HepG2 (cell line): ENCODE results near the gene FPR3. TPM values are rescaled to one million over a fixed set of nuclear protein-coding genes. Genes with fewer than 3 reads are reported as not detected.

Source experiments
- ATAC-seq: fragments of 200-7000 bp; cut with Tn5 transposase; 3 replicates; pipeline ENCODE4 v1.9.1; 2020; ENCODE audit warnings: mild to moderate bottlenecking, moderate library complexity
- BruUV-seq: library from RNA; stranded (reverse); fragments of 400-500 nt; replicated peaks from 2 replicates; lab custom pipeline; 2021; lab: Mats Ljungman, UMichigan
- CTCF ChIA-PET: fragments of 300-600 bp; formaldehyde crosslinking; extraction: SDS; loops from one replicate; lab custom pipeline; 2021; ENCODE audit warnings: low total read pairs, inconsistent platforms, low intra/inter-chr PET ratio; lab: Yijun Ruan, JAX
- POLR2A ChIA-PET: fragments of 350-600 bp; sonication (Branson Sonifier 250); formaldehyde crosslinking; loops from one replicate; lab custom pipeline; 2020; ENCODE audit warnings: antibody characterized with exemption, inconsistent platforms; lab: Yijun Ruan, JAX
- DNase-seq: peaks from one replicate; pipeline ENCODE4 v3.0.0-alpha.2; 2015; ENCODE audit warnings: low spot score
- FAIRE-seq: peaks from 3 replicates; lab custom pipeline; 2011; peaks lifted over from hg19 to GRCh38; lab: Jason Lieb, UNC
- H2AFZ ChIP-seq: one replicate; pipeline ENCODE4 v1.6.1; 2011; ENCODE audit warnings: low read length, inconsistent platforms
- H3K27ac ChIP-seq: fragments of 300-600 bp; 3 replicates; pipeline ENCODE4 v1.8.0; 2011; ENCODE audit warnings: mixed run types, mild to moderate bottlenecking, mixed read lengths, low read length, inconsistent platforms; ENCODE audit not compliant: insufficient read depth; ENCODE audit errors: extremely low read length
- H3K27me3 ChIP-seq, 2 experiments: fragments of 200-600 bp in 1 of 2; 2 replicates in 1 of 2; 3 replicates in 1 of 2; pipeline versions ENCODE4 v1.6.0 to v1.8.0; 2011; ENCODE audit warnings: low read length in 2 of 2, mild to moderate bottlenecking in 2 of 2, moderate library complexity in 2 of 2, inconsistent platforms in 1 of 2; ENCODE audit not compliant: insufficient read depth in 2 of 2, control insufficient read depth in 1 of 2
- H3K36me3 ChIP-seq, 2 experiments: fragments of 200-600 bp in 1 of 2; replicated peaks in 1 of 2; 2 replicates in 1 of 2; 3 replicates in 1 of 2; pipeline versions ENCODE4 v1.5.1 to v1.8.0; 2011; ENCODE audit warnings: low read length in 2 of 2, inconsistent platforms in 1 of 2; ENCODE audit not compliant: insufficient read depth in 2 of 2, control insufficient read depth in 1 of 2
- H3K4me1 ChIP-seq: 2 replicates; pipeline ENCODE4 v1.5.1; 2012; ENCODE audit warnings: low read length, inconsistent platforms; ENCODE audit not compliant: insufficient read depth
- H3K4me2 ChIP-seq: 2 replicates; pipeline ENCODE4 v1.6.0; 2011; ENCODE audit warnings: low read depth, low read length, inconsistent platforms
- H3K4me3 ChIP-seq, 3 experiments: fragments of 200-600 bp in 1 of 3; sonication (generic), shearing (Covaris generic) in 1 of 3; replicated peaks in 1 of 3; 2 replicates each; pipeline ENCODE4 v1.5.1; 2011 to 2016; ENCODE audit warnings: low read length in 3 of 3, inconsistent platforms in 2 of 3, low read depth in 2 of 3, mild to moderate bottlenecking in 2 of 3, control low read depth in 1 of 3, mixed read lengths in 1 of 3; ENCODE audit not compliant: insufficient read depth in 1 of 3
- H3K79me2 ChIP-seq: one replicate; pipeline ENCODE4 v1.6.1; 2011; ENCODE audit warnings: low read length, inconsistent platforms; ENCODE audit not compliant: insufficient read depth
- H3K9ac ChIP-seq: 2 replicates; pipeline ENCODE4 v1.6.0; 2011; ENCODE audit warnings: mild to moderate bottlenecking, low read depth, low read length, inconsistent platforms; ENCODE audit not compliant: insufficient read depth
- H3K9me3 ChIP-seq: 2 replicates; pipeline ENCODE4 v1.5.1; 2012; ENCODE audit warnings: mild to moderate bottlenecking, low read length
- H4K20me1 ChIP-seq: 2 replicates; pipeline ENCODE4 v1.6.0; 2011; ENCODE audit warnings: inconsistent platforms, mild to moderate bottlenecking, low read length, moderate library complexity; ENCODE audit not compliant: insufficient read depth
- CCAR2 ChIP-seq: fragments of 200-400 bp; formaldehyde crosslinking; optimal IDR thresholded peaks from 2 replicates; pipeline ENCODE3; 2018; ENCODE audit warnings: low read depth, mild to moderate bottlenecking, low read length, moderate library complexity
- ERF ChIP-seq: IDR thresholded peaks from 2 replicates; pipeline ENCODE4 v1.6.1; 2018; ENCODE audit warnings: missing biosample characterization, missing genetic modification reagents
- FOXA1 ChIP-seq, 2 experiments: fragments of 450-650 bp in 1 of 2; sonication (generic) in 1 of 2; formaldehyde crosslinking in 1 of 2; IDR thresholded peaks; 2 replicates each; pipeline versions ENCODE4 v1.4.0 to v1.6.1; 2016 to 2020; ENCODE audit warnings: missing genetic modification reagents in 1 of 2
- HMG20A ChIP-seq: IDR thresholded peaks from 2 replicates; pipeline ENCODE4 v1.6.1; 2016; ENCODE audit warnings: borderline replicate concordance
- KDM6A ChIP-seq: IDR thresholded peaks from 2 replicates; pipeline ENCODE4 v1.6.1; 2016; ENCODE audit warnings: low read depth
- NFYC ChIP-seq: IDR thresholded peaks from 2 replicates; pipeline ENCODE4 v1.6.1; 2016; ENCODE audit warnings: missing genetic modification reagents, missing compliant biosample characterization
- NR3C1 ChIP-seq: sonication (generic); formaldehyde crosslinking; IDR thresholded peaks from 2 replicates; pipeline ENCODE4 v1.4.0; 2020; ENCODE audit warnings: missing genetic modification reagents
- PHF20 ChIP-seq: sonication (generic); formaldehyde crosslinking; IDR thresholded peaks from 2 replicates; pipeline ENCODE4 v1.5.0; 2020; ENCODE audit warnings: mild to moderate bottlenecking, missing genetic modification reagents
- PLRG1 ChIP-seq: fragments of 450-650 bp; conservative IDR thresholded peaks from 2 replicates; pipeline ENCODE4 v1.6.1; 2016
- TAF15 ChIP-seq: fragments of 200-400 bp; formaldehyde crosslinking; IDR thresholded peaks from one replicate; pipeline ENCODE4 v1.6.1; 2018; ENCODE audit warnings: mild to moderate bottlenecking, low read depth, low read length; ENCODE audit not compliant: poor library complexity, severe bottlenecking
- TBX3 ChIP-seq: fragments of 450-650 bp; IDR thresholded peaks from 2 replicates; pipeline ENCODE4 v1.6.1; 2017; ENCODE audit warnings: antibody characterized with exemption, mild to moderate bottlenecking, inconsistent platforms, borderline replicate concordance
- TCF7 ChIP-seq: sonication (generic); IDR thresholded peaks from 2 replicates; pipeline ENCODE4 v1.6.1; 2016; ENCODE audit warnings: antibody characterized with exemption, low read depth
- TCF7L2 ChIP-seq: IDR thresholded peaks from 2 replicates; pipeline ENCODE4 v1.6.1; 2011; ENCODE audit warnings: mild to moderate bottlenecking, low read depth, low read length, moderate library complexity
- ZBTB7A ChIP-seq: sonication (generic); formaldehyde crosslinking; IDR thresholded peaks from 2 replicates; pipeline ENCODE4 v1.8.0; 2022; ENCODE audit warnings: mild to moderate bottlenecking, missing genetic modification reagents
- ZKSCAN1 ChIP-seq: fragments of 150-350 bp; IDR thresholded peaks from 2 replicates; pipeline ENCODE4 v1.6.1; 2014; ENCODE audit warnings: low read length
- ZNF501 ChIP-seq: sonication (generic); formaldehyde crosslinking; IDR thresholded peaks from 2 replicates; pipeline ENCODE4 v1.5.1; 2020; ENCODE audit warnings: mild to moderate bottlenecking, moderate library complexity, missing genetic modification reagents
- ZNF775 ChIP-seq: sonication (generic); formaldehyde crosslinking; IDR thresholded peaks from 2 replicates; pipeline ENCODE4 v1.4.0; 2020; ENCODE audit warnings: missing genetic modification reagents, mild to moderate bottlenecking, moderate library complexity, borderline replicate concordance
- WGBS: methylation state at CpG from one replicate; pipeline ENCODE4 v1.1.6; 2017; ENCODE audit warnings: low lambda C conversion rate; 5-methylcytosine and 5-hydroxymethylcytosine counted together
- in situ Hi-C: cut with HindIII; loops from 2 replicates; pipeline ENCODE4 v1.10.0; 2017; ENCODE audit warnings: low pct_unique_long_range_greater_than_20kb; ENCODE audit not compliant: extremely low pct_ligation_motif_present
- intact Hi-C: fragments of 100-400 bp; cut with micrococcal nuclease; formaldehyde crosslinking; loops from one replicate; pipeline ENCODE4 v1.10.0; 2022; ENCODE audit not compliant: unreplicated experiment
- polyA plus RNA-seq, 8 experiments: library from polyadenylated mRNA; depleted of rRNA in 3 of 8; stranded (reverse) in 7 of 8; unstranded in 1 of 8; fragments of >200 nt; fragmentation: Illumina TruSeq in 4 of 8; extraction: Trizol in 4 of 8; gene quantifications; 2 replicates each; pipeline versions ENCODE4 v1.2.1 to v1.2.3, GENCODE V29; 2011 to 2016; ENCODE audit warnings: low read depth in 4 of 8, missing spikeins in 1 of 8, mixed read lengths in 1 of 8; ENCODE audit not compliant: insufficient read depth in 1 of 8
- total RNA-seq, 5 experiments: library from RNA; depleted of rRNA; stranded (reverse); fragments of >200 nt; fragmentation: Illumina TruSeq; extraction: Trizol; gene quantifications; 2 replicates each; pipeline ENCODE4 v1.2.3, GENCODE V29; 2016; ENCODE audit warnings: low read depth in 1 of 5
- TF ChIP-seq, protein P1 (sequence below): sonication (generic); formaldehyde crosslinking; IDR thresholded peaks from 2 replicates; pipeline ENCODE4 v1.8.0; 2022; ENCODE audit warnings: low read depth, missing genetic modification reagents
- TF ChIP-seq, protein P2 (sequence below): sonication (generic); formaldehyde crosslinking; IDR thresholded peaks from 2 replicates; pipeline ENCODE4 v1.4.0; 2020; ENCODE audit warnings: missing genetic modification reagents
- TF ChIP-seq, protein P3 (sequence below): sonication (generic); formaldehyde crosslinking; IDR thresholded peaks from 2 replicates; pipeline ENCODE4 v1.8.0; 2022; ENCODE audit warnings: mild to moderate bottlenecking, missing genetic modification reagents, moderate library complexity

FPR3 gene
- total and polyA plus RNA-seq, 2 of the 13 experiments (the other 11 are each of a cell fraction or from before 2014, with no cell fraction given) = not detected

DNA sequence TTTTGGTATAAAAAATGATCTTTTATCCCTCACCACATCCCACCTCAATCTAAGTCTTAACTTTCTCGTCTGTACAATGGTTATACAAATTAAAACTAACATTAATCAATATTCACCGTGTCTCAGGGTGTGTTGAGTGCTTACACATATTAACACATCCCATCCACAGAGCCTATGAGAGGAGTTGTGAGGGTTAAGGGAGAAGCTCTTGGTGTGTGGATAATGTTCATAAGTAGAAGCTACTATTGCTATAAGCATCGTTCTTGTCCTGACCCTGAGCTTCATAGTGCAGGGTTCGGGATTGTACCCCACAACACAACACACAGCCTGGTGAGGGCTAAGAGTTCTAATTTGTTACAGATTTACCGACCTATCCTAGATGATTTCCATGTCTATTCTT, 2.5 kb downstream of the FPR3 start:
- BruUV-seq = no TSS peak
- POLR2A ChIA-PET = no interaction called here

DNA sequence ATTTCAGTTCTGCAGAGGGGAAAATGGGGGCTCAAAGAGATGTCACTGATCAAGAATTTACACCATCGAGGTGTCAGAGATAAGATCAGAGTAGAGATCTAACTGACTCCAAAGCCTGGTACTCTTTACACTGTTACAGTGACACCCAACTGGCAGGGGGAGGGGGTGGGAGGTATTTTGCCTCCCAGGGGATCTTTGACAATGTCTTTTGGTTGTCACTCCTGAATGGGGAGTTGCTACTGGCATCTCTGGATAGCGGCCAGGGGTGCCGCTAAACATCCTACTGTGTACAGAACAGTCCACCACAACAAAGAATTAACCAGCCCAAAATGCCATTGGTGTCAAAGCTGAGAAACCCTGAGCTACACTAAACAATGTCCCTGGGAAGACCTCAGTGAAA, 3.1 kb downstream of the FPR3 start:
- Histone ChIP-seq H4K20me1 (no peaks in the 10 kb centered on the region), H3K9me3 (peaks cover 19% of the 10 kb centered on the region), H3K36me3 (no peaks in the 10 kb centered on the region), H3K27me3 (no peaks in the 10 kb centered on the region), H3K4me3 (no peak overlapping the region), H2AFZ (no peak overlapping the region), H3K9ac (no peak overlapping the region), H3K4me1 (peaks cover 10% of the 10 kb centered on the region; the same call in 1 of the 2 replicates), H3K27ac (no peak overlapping the region), H3K4me2 (no peak overlapping the region), H3K79me2 (no peaks in the 10 kb centered on the region)
- FAIRE-seq (no peak), ATAC-seq (no peak), DNase-seq (no peak)
- WGBS = 33% methylated on average over 3 of the region's 3 CpGs
- intact Hi-C loops = no loop called here
- CTCF ChIA-PET = no interaction called here
- POLR2A ChIA-PET = no interaction called here
- BruUV-seq = no TSS peak
- in situ Hi-C loops = no loop called here
- no peak for TF ChIP-seq NR3C1 (CRISPR knock-in tag)
- TF ChIP-seq, protein P1, sequence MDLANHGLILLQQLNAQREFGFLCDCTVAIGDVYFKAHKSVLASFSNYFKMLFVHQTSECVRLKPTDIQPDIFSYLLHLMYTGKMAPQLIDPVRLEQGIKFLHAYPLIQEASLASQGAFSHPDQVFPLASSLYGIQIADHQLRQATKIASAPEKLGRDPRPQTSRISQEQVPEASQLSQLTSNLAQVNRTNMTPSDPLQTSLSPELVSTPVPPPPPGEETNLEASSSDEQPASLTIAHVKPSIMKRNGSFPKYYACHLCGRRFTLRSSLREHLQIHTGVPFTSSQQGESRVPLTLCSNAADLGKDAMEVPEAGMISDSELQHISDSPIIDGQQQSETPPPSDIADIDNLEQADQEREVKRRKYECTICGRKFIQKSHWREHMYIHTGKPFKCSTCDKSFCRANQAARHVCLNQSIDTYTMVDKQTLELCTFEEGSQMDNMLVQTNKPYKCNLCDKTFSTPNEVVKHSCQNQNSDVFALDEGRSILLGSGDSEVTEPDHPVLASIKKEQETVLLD (CRISPR knock-in tag) = no peak
- TF ChIP-seq, protein P2, sequence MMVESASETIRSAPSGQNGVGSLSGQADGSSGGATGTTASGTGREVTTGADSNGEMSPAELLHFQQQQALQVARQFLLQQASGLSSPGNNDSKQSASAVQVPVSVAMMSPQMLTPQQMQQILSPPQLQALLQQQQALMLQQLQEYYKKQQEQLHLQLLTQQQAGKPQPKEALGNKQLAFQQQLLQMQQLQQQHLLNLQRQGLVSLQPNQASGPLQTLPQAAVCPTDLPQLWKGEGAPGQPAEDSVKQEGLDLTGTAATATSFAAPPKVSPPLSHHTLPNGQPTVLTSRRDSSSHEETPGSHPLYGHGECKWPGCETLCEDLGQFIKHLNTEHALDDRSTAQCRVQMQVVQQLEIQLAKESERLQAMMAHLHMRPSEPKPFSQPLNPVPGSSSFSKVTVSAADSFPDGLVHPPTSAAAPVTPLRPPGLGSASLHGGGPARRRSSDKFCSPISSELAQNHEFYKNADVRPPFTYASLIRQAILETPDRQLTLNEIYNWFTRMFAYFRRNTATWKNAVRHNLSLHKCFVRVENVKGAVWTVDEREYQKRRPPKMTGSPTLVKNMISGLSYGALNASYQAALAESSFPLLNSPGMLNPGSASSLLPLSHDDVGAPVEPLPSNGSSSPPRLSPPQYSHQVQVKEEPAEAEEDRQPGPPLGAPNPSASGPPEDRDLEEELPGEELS = no peak
- TF ChIP-seq TAF15 = no peak
- no peak for TF ChIP-seq TCF7
- TF ChIP-seq ZNF775 (CRISPR knock-in tag) = no peak
- no peak for TF ChIP-seq ZKSCAN1
- no peak for TF ChIP-seq TCF7L2
- no peak for TF ChIP-seq NFYC (CRISPR knock-in tag)
- no peak for TF ChIP-seq PHF20 (CRISPR knock-in tag)
- TF ChIP-seq CCAR2 = no peak
- TF ChIP-seq FOXA1 (IDR thresholded peaks at IDR 0.05) = no peak
- TF ChIP-seq FOXA1 (CRISPR knock-in tag; IDR thresholded peaks at IDR 0.05) = no peak
- TF ChIP-seq ERF (CRISPR knock-in tag) = no peak

More for the DNA sequence above, 2.5 kb downstream of the FPR3 start:
- no peaks in the 10 kb centered on the region for H3K79me2 ChIP-seq
- TF ChIP-seq, protein P3, sequence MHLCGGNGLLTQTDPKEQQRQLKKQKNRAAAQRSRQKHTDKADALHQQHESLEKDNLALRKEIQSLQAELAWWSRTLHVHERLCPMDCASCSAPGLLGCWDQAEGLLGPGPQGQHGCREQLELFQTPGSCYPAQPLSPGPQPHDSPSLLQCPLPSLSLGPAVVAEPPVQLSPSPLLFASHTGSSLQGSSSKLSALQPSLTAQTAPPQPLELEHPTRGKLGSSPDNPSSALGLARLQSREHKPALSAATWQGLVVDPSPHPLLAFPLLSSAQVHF (CRISPR knock-in tag) = no peak
- TF ChIP-seq PLRG1 (no peak), ZNF501 (CRISPR knock-in tag) (no peak), HMG20A (CRISPR knock-in tag) (no peak), ZBTB7A (CRISPR knock-in tag) (no peak), TBX3 (no peak), KDM6A (CRISPR knock-in tag) (no peak)
- peaks cover 18% of the 10 kb centered on the region for H3K9me3 ChIP-seq
- in situ Hi-C loops = no loop called here
- H3K36me3 ChIP-seq = no peaks in the 10 kb centered on the region
- DNase-seq (no peak), FAIRE-seq (no peak), ATAC-seq (no peak)
- H3K4me1 ChIP-seq = peaks cover 10% of the 10 kb centered on the region; the same call in 1 of the 2 replicates
- CTCF ChIA-PET = no interaction called here
- no peak overlapping the region for H3K4me2 ChIP-seq
- H2AFZ ChIP-seq = no peak overlapping the region
- 9% methylated on average over 5 of the region's 5 CpGs for WGBS
- H3K27me3 ChIP-seq = no peaks in the 10 kb centered on the region
- no peak overlapping the region for H3K27ac ChIP-seq
- H3K9ac ChIP-seq = no peak overlapping the region
- intact Hi-C loops = no loop called here
- H4K20me1 ChIP-seq = no peaks in the 10 kb centered on the region
- H3K4me3 ChIP-seq = no peak overlapping the region
